NCI-H82 (cell line): ENCODE measurements around the gene RING1.

Experiments used
- DNase-seq: peaks from one replicate; lab custom pipeline; 2025; lab: John Stamatoyannopoulos, UW

RING1 gene

GRCh38 chr6:33208091-33208967 lies at the start of gene RING1:
RING1 (plus strand) TSS chr6:33208500; CDS start chr6:33208823, 323 bp downstream.
- peak; percentile 85 for DNase-seq

- DNase-seq: no peak
These were observed 48.2 kb upstream of the RING1 start for GRCh38 chr6:33160096-33160495.

- peak; percentile 50 for DNase-seq
These were observed 47.5 kb upstream of the RING1 start for GRCh38 chr6:33160728-33161344.

GRCh38 chr6:33161354-33162331 lies 46.7 kb upstream of the RING1 start:
- DNase-seq: peak; percentile 79

GRCh38 chr6:33163540-33163939 lies 44.8 kb upstream of the RING1 start:
- DNase-seq: no peak

GRCh38 chr6:33164176-33164575 lies 44.1 kb upstream of the RING1 start:
- no peak for DNase-seq

- DNase-seq: no peak
These were observed 43.5 kb upstream of the RING1 start for GRCh38 chr6:33164665-33165373.

GRCh38 chr6:33165581-33166258 lies 42.6 kb upstream of the RING1 start:
- DNase-seq: no peak

- DNase-seq: no peak
These were observed 41.9 kb upstream of the RING1 start for GRCh38 chr6:33166363-33166762.

- no peak for DNase-seq
These were observed 41.5 kb upstream of the RING1 start for GRCh38 chr6:33166811-33167210.

GRCh38 chr6:33167374-33168283 lies 40.7 kb upstream of the RING1 start:
- DNase-seq: no peak

GRCh38 chr6:33168284-33168601 lies 40.1 kb upstream of the RING1 start:
- no peak for DNase-seq

GRCh38 chr6:33168639-33169038 lies 39.7 kb upstream of the RING1 start:
- DNase-seq: no peak

- DNase-seq: no peak
These were observed 38.8 kb upstream of the RING1 start for GRCh38 chr6:33169291-33170175.

- DNase-seq: no peak
These were observed 37.9 kb upstream of the RING1 start for GRCh38 chr6:33170176-33171015.

- DNase-seq: no peak
These were observed 37.1 kb upstream of the RING1 start for GRCh38 chr6:33171016-33171879.
